Neural cell (in vitro differentiated cells): Measurements from ENCODE around the gene MROH2A. TPM values are rescaled to one million over a fixed set of nuclear protein-coding genes. Genes with fewer than 3 reads are reported as not detected.
"Not testable (repeated sequence)": the region's sequence is repeated elsewhere in the genome, so short reads cannot be mapped to it uniquely, and the experiment has no call there.

ENCODE experiments used
- H2AFZ ChIP-seq: fragments of 200-600, 300-800 bp; sonication (generic), shearing (Covaris generic); 2 replicates; pipeline ENCODE4 v1.6.0; 2014; ENCODE audit warnings: low read depth, mild to moderate bottlenecking, antibody characterized with exemption, low read length, moderate library complexity
- H3F3A ChIP-seq: fragments of 200-600 bp; shearing (Covaris generic); 2 replicates; pipeline ENCODE4 v1.6.1; 2016; ENCODE audit warnings: mild to moderate bottlenecking, moderate library complexity, mixed read lengths, antibody characterized with exemption, low read length; ENCODE audit not compliant: insufficient read depth, poor library complexity, severe bottlenecking
- H3K27ac ChIP-seq: fragments of 200-600, 300-800 bp; sonication (generic), shearing (Covaris generic); 2 replicates; pipeline ENCODE4 v1.5.1; 2014; ENCODE audit warnings: mild to moderate bottlenecking, low read length, moderate library complexity
- H3K27me3 ChIP-seq: fragments of 300-800, 200-600 bp; sonication (generic), shearing (Covaris generic); 2 replicates; pipeline ENCODE4 v1.6.0; 2014; ENCODE audit warnings: mild to moderate bottlenecking, low read depth, low read length, moderate library complexity; ENCODE audit not compliant: insufficient read depth
- H3K36me3 ChIP-seq: fragments of 300-800, 200-600 bp; sonication (generic), shearing (Covaris generic); 2 replicates; pipeline ENCODE4 v1.5.1; 2014; ENCODE audit warnings: mild to moderate bottlenecking, antibody characterized with exemption, low read length, moderate library complexity; ENCODE audit not compliant: insufficient read depth
- H3K4me2 ChIP-seq: fragments of 300-800, 200-600 bp; sonication (generic), shearing (Covaris generic); 2 replicates; pipeline ENCODE4 v1.6.0; 2014; ENCODE audit warnings: mild to moderate bottlenecking, low read length
- H3K4me3 ChIP-seq: fragments of 300-800, 200-600 bp; sonication (generic), shearing (Covaris generic); 2 replicates; pipeline ENCODE4 v1.5.1; 2014; ENCODE audit warnings: mild to moderate bottlenecking, low read length, moderate library complexity
- H3K79me2 ChIP-seq: fragments of 200-600 bp; shearing (Covaris generic); replicated peaks from 2 replicates; pipeline ENCODE4 v1.6.0; 2014; ENCODE audit warnings: mild to moderate bottlenecking, low read length, moderate library complexity; ENCODE audit not compliant: insufficient read depth
- H3K9ac ChIP-seq: fragments of 300-800, 200-600 bp; sonication (generic), shearing (Covaris generic); 2 replicates; pipeline ENCODE4 v1.6.1; 2016; ENCODE audit warnings: mild to moderate bottlenecking, low read length, mixed read lengths
- H3K9me2 ChIP-seq: fragments of 200-600 bp; shearing (Covaris generic); 2 replicates; pipeline ENCODE4 v1.6.1; 2016; ENCODE audit warnings: mild to moderate bottlenecking, low read length, mixed read lengths; ENCODE audit not compliant: insufficient read depth
- H3K9me3 ChIP-seq: fragments of 200-600, 300-800 bp; sonication (generic), shearing (Covaris generic); 2 replicates; pipeline ENCODE4 v1.6.1; 2016; ENCODE audit warnings: mild to moderate bottlenecking, mixed run types, low read length, moderate library complexity, mixed read lengths
- H4K20me1 ChIP-seq: fragments of 200-600 bp; shearing (Covaris generic); 2 replicates; pipeline ENCODE4 v1.6.1; 2016; ENCODE audit warnings: mild to moderate bottlenecking, mixed run types; ENCODE audit not compliant: insufficient read depth
- MXI1 ChIP-seq: fragments of 450-650 bp; conservative IDR thresholded peaks from 2 replicates; pipeline ENCODE4 v1.6.1; 2014; ENCODE audit warnings: antibody characterized with exemption, mild to moderate bottlenecking; ENCODE audit not compliant: poor library complexity, severe bottlenecking
- REST ChIP-seq: IDR thresholded peaks from 2 replicates; pipeline ENCODE4 v1.6.1; 2012; ENCODE audit warnings: borderline replicate concordance
- polyA plus RNA-seq: library from polyadenylated mRNA; depleted of rRNA; stranded (reverse); fragments of >200 nt; gene quantifications from 2 replicates; pipeline ENCODE4 v1.2.3, GENCODE V29; 2014

The MROH2A gene
- polyA plus RNA-seq, 1 donor from 2014 or later = not detected

DNA sequence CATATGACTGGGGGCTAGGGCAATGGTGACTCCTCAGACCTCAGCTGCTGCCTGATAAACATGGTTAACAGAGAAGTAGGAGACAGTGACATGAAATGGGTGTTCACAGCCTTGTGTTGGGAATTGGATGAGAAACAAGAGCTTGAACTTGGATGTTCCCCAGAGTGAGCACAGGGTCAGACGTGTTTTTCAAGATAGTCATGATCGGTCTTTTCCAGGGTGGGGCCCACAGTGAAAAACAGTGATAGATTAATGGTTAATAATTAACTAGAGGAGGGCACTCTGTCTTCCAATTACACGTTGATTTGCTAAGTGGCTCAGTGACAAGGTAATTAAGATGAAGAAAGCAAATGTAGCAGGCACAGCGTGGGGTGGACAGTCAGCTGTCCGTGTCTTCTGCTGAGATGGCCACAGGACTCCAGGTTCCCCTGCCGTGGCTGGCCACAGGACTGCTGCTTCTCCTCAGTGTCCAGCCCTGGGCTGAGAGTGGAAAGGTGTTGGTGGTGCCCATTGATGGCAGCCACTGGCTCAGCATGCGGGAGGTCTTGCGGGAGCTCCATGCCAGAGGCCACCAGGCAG lies 49.3 kb upstream of the MROH2A start, which contains the start of gene UGT1A3 (continued):
- no peak for TF ChIP-seq REST

DNA sequence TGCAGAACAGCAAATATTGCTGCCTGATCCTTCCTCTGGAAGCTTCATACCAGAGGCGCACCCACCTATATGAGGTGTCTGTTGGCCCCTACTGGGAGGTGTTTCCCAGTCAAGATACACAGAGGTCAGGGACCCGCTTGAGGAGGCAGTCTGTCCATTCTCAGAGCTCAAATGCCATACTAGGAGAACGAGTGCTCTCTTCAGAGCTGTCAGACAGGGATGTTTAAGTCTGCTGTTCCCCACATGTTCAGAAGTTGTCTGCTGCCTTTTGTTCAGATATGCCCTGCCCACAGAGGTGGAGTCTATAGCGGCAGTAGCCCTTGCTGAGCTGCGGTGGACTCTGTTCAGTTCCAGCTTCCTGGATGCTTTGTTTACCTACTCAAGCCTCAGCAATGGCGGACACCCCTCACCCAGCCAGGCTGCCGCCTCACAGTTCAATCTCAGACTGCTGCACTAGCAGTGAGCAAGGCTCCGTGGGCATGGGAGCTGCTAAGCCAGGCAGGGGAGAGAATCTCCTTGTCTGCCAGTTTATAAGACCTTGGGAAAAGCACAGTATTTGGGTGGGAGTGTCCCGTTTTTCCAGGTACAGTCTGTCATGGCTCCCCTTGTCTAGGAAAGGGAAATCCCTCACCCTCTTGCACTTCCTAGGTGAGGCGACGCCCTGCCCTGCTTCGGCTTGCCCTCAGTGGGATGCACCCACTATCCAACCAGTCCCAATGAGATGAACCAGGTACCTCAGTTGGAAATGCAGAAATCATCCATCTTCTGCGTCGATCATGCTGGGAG lies 41.1 kb upstream of the MROH2A start:
- not testable (repeated sequence) for H3K9ac ChIP-seq, H3K27me3 ChIP-seq, H3K9me2 ChIP-seq, H3K9me3 ChIP-seq, H3K36me3 ChIP-seq, H3K4me3 ChIP-seq, H2AFZ ChIP-seq, H3K79me2 ChIP-seq, H3F3A ChIP-seq, H3K4me2 ChIP-seq, H3K27ac ChIP-seq, H4K20me1 ChIP-seq

GRCh38 chr2:233740870-233741269 lies 37.3 kb upstream of the MROH2A start:
- Histone ChIP-seq H4K20me1 (no peaks in the 10 kb centered on the region), H2AFZ (no peak overlapping the region), H3K9me2 (no peaks in the 10 kb centered on the region), H3K79me2 (no peaks in the 10 kb centered on the region), H3K9ac (no peak overlapping the region), H3K4me3 (no peak overlapping the region), H3K27ac (no peak overlapping the region), H3K9me3 (no peaks in the 10 kb centered on the region), H3F3A (no peaks in the 10 kb centered on the region), H3K27me3 (no peaks in the 10 kb centered on the region), H3K4me2 (no peak overlapping the region), H3K36me3 (no peaks in the 10 kb centered on the region)
- TF ChIP-seq MXI1 (no peak), REST (no peak)
